ENCODE measurements around the gene PRC1. TPM values are rescaled to one million over a fixed set of nuclear protein-coding genes. Genes with fewer than 3 reads are reported as not detected.

The PRC1 gene
- total RNA-seq, 3 donors from 2014 or later = 10.9 to 41.0 (median 12.3) TPM

DNA sequence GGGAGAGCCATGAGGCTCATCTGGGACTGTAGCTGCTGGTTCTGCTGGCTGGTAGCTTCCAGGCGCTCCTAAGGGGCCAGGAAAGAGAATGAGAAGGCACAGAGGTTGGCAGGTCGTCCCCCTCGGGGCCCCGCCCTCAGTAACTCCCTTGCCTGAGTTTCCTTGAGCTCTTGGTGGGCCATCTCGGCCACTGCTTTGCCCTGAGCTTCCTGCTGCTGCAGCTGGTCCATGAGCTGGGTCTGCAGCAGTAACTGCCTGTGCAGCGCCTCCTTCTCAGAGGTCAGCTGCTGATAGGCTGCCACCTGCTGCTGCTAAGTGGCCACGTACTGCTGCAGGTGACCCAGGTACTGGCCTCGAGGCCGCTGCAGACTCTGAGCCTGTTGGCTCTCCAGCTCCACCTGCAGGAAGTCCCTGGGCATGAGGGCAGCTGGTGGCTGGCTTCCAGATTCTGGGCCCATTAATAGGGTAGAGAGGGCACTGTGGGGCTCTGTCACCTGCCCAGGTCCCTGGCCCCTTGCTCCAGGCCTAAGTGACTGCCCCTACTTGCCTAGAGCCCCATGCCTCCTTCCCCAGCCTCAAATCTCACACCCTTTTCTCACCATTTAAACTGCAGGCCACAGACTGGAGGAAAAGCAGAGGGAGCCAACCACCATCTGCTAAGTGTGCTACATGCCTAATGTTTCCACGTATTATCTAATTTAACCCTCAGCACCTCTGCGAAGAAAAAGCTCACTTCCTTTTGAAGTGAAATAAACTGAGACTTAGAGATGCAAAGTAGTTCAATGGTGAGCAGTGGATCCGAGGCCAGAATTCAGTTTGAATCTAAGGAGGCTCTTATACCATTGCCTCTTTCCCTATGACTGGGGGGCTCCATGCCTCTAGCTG, 38.8 kb upstream of the PRC1 start:
- H3K36me3 ChIP-seq (ENCODE audit: low read depth) = no peaks in the 10 kb centered on the region
- H3K4me1 ChIP-seq (ENCODE audit: low read depth) = peaks cover 5% of the 10 kb centered on the region
- intact Hi-C loops (cut with DNase I, micrococcal nuclease) = no loop called here
- no peaks in the 10 kb centered on the region for H3K9me3 ChIP-seq
- ATAC-seq (peak; percentile 98), DNase-seq (peak; percentile 81 to 91 (median 88))
- TF ChIP-seq, protein P1, sequence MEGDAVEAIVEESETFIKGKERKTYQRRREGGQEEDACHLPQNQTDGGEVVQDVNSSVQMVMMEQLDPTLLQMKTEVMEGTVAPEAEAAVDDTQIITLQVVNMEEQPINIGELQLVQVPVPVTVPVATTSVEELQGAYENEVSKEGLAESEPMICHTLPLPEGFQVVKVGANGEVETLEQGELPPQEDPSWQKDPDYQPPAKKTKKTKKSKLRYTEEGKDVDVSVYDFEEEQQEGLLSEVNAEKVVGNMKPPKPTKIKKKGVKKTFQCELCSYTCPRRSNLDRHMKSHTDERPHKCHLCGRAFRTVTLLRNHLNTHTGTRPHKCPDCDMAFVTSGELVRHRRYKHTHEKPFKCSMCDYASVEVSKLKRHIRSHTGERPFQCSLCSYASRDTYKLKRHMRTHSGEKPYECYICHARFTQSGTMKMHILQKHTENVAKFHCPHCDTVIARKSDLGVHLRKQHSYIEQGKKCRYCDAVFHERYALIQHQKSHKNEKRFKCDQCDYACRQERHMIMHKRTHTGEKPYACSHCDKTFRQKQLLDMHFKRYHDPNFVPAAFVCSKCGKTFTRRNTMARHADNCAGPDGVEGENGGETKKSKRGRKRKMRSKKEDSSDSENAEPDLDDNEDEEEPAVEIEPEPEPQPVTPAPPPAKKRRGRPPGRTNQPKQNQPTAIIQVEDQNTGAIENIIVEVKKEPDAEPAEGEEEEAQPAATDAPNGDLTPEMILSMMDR (IDR thresholded peaks at IDR 0.05) = peak; percentile 82
- no peak overlapping the region for H3K4me3 ChIP-seq

DNA sequence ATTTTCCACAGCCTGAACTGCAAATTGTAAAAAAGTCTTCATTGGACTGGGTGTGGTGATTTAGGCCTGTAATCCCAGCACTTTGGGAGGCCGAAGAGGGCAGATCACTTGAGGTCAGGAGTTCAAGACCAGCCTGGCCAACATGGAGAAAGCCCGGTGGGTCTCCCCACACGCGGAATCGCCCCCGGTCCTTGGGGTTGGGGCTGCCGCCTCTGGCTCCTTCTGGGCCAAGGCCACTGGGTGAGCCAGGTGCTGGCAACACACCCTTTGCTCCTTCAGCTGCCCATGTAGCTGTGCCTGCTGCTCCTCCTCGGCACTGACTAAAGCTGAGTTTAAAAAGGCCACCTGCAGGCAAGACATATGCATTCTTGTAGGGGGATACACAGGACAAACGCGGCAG, 37.5 kb upstream of the PRC1 start:
- DNase-seq (no peak), ATAC-seq (no peak)
- TF ChIP-seq, protein P1 (IDR thresholded peaks at IDR 0.05) = no peak
- Histone ChIP-seq H3K4me3 (no peak overlapping the region), H3K4me1 (ENCODE audit: low read depth) (peaks cover 5% of the 10 kb centered on the region), H3K9me3 (no peaks in the 10 kb centered on the region), H3K36me3 (ENCODE audit: low read depth) (no peaks in the 10 kb centered on the region)
- intact Hi-C loops (cut with DNase I, micrococcal nuclease) = no loop called here

DNA sequence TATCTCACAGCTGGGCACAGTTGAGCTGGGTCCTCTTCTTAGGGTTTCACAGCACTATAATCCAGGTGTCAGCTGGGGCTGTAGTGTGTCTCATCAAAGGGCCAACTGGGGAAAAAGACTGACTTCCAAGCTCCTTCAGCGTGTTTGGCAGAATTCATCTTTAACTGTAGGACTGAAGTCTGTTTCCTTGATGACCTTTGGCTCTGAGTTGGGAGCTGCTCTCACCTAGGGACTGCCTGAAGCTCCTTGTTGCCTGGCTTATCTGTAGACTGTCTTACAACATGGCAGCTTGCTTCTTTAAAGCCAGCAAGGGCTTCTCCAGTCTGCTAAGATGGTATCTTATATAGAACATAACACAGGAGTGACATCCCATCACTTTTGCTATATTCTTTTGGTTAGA, 33.3 kb upstream of the PRC1 start:
- H3K9me3 ChIP-seq = no peaks in the 10 kb centered on the region
- DNase-seq (no peak), ATAC-seq (peak; percentile 49)
- H3K4me1 ChIP-seq (ENCODE audit: low read depth) = no peaks in the 10 kb centered on the region
- no peak overlapping the region for H3K4me3 ChIP-seq
- intact Hi-C loops (cut with DNase I, micrococcal nuclease) = no loop called here
- TF ChIP-seq, protein P1 (IDR thresholded peaks at IDR 0.05) = no peak
- no peaks in the 10 kb centered on the region for H3K36me3 ChIP-seq (ENCODE audit: low read depth)

DNA sequence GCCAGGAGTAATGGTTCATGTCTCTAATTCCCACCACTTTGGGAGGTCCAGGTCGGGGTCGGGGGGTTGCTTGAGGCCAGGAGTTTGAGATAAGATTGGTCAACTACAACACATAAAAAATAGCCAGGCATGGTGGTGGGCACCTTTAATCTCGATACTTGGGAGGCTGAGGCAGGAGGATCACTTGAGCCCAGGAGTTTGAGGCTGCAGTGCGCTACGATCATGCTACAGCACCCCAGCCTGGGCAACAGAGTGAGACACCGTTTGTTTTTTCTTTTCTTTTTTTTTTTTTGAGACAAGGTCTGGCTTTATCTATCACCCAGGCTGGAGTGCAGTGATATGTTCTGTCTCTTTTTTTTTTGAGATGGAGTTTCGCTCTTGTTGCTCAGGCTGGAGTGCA, 29.4 kb upstream of the PRC1 start:
- Histone ChIP-seq H3K9me3 (no peaks in the 10 kb centered on the region), H3K36me3 (ENCODE audit: low read depth) (no peaks in the 10 kb centered on the region), H3K4me1 (ENCODE audit: low read depth) (peaks cover 11% of the 10 kb centered on the region), H3K4me3 (no peak overlapping the region)
- TF ChIP-seq, protein P1 (IDR thresholded peaks at IDR 0.05) = no peak
- DNase-seq (no peak), ATAC-seq (no peak)
- intact Hi-C loops (cut with DNase I, micrococcal nuclease) = no loop called here

DNA sequence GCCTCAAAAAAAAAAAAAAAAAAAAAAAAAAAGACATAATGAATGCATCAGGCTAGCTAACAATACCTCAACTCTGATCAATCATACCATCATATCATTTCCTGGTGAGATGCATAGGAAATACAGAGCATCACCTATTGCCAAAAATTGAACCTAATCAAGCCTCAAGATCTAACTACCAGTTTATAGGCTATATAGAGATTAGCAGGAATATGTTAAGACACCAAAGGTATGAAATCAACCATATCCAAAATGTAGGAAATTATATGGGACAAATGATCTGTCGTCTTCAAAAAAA, 28.4 kb upstream of the PRC1 start:
- DNase-seq = no peak
- no peaks in the 10 kb centered on the region for H3K36me3 ChIP-seq (ENCODE audit: low read depth)
- intact Hi-C loops (cut with DNase I, micrococcal nuclease) = no loop called here
- ATAC-seq = no peak
- peak overlapping the region; percentile 84 for H3K4me3 ChIP-seq
- H3K4me1 ChIP-seq (ENCODE audit: low read depth) = peaks cover 11% of the 10 kb centered on the region
- no peaks in the 10 kb centered on the region for H3K9me3 ChIP-seq
- TF ChIP-seq, protein P1 (IDR thresholded peaks at IDR 0.05) = no peak
